Endothelial cell of umbilical vein (primary cell): Measurements from ENCODE around the gene CCSER1. TPM values are rescaled to one million over a fixed set of nuclear protein-coding genes. Genes with fewer than 3 reads are reported as not detected.

ENCODE experiments used
- BruUV-seq: library from RNA; stranded (reverse); fragments of 400-500 nt; replicated peaks from 2 replicates; lab custom pipeline; 2021; lab: Mats Ljungman, UMichigan
- CTCF ChIA-PET: fragments of 300-600, 350-600 bp; sonication (Branson Sonifier 250); formaldehyde crosslinking; loops from one replicate; lab custom pipeline; 2021; ENCODE audit warnings: antibody characterized with exemption, inconsistent platforms; lab: Charles Lee
- POLR2A ChIA-PET: fragments of 300-600, 350-600 bp; sonication (Branson Sonifier 250); formaldehyde crosslinking; loops from one replicate; lab custom pipeline; 2021; ENCODE audit warnings: antibody characterized with exemption, inconsistent platforms; lab: Charles Lee
- DNase-seq: peaks from one replicate; pipeline ENCODE4 v3.0.0-alpha.2; 2011; ENCODE audit warnings: low read depth, low spot score
- FAIRE-seq: peaks from 2 replicates; lab custom pipeline; 2011; peaks lifted over from hg19 to GRCh38; lab: Jason Lieb, UNC
- H2AFZ ChIP-seq: 2 replicates; pipeline ENCODE4 v1.6.0; 2012; ENCODE audit warnings: low read depth, low read length, control low read depth, inconsistent platforms
- H3K27ac ChIP-seq: 2 replicates; pipeline ENCODE4 v1.5.1; 2011; ENCODE audit warnings: low read depth, mild to moderate bottlenecking, control low read depth, low read length, moderate library complexity; ENCODE audit not compliant: insufficient read depth
- H3K27me3 ChIP-seq, 2 experiments: 2 replicates each; pipeline versions ENCODE4 v1.6.0 to v1.6.1; 2011; ENCODE audit warnings: low read length in 2 of 2, mixed read lengths in 1 of 2; ENCODE audit not compliant: control insufficient read depth in 2 of 2, insufficient read depth in 2 of 2
- H3K36me3 ChIP-seq, 2 experiments: 2 replicates in 1 of 2; 3 replicates in 1 of 2; pipeline ENCODE4 v1.5.1; 2011; ENCODE audit warnings: low read length in 2 of 2, mild to moderate bottlenecking in 1 of 2, moderate library complexity in 1 of 2; ENCODE audit not compliant: control insufficient read depth in 2 of 2, insufficient read depth in 2 of 2; ENCODE audit errors: extremely low read depth in 1 of 2
- H3K4me1 ChIP-seq: 3 replicates; pipeline ENCODE4 v1.5.1; 2011; ENCODE audit warnings: mild to moderate bottlenecking, low read length; ENCODE audit not compliant: control insufficient read depth, insufficient read depth; ENCODE audit errors: extremely low read depth
- H3K4me2 ChIP-seq: 2 replicates; pipeline ENCODE4 v1.6.1; 2011; ENCODE audit warnings: low read length, control low read depth, mixed read lengths; ENCODE audit not compliant: insufficient read depth
- H3K4me3 ChIP-seq, 3 experiments: fragments of 200-600 bp in 1 of 3; sonication (generic), shearing (Covaris generic) in 1 of 3; replicated peaks in 1 of 3; 2 replicates each; pipeline ENCODE4 v1.5.1; 2011 to 2016; ENCODE audit warnings: control low read depth in 3 of 3, low read length in 3 of 3, mild to moderate bottlenecking in 2 of 3, inconsistent platforms in 1 of 3, low read depth in 1 of 3, moderate library complexity in 1 of 3; ENCODE audit not compliant: insufficient read depth in 1 of 3
- H3K79me2 ChIP-seq: 2 replicates; pipeline ENCODE4 v1.6.0; 2012; ENCODE audit warnings: low read length, inconsistent platforms; ENCODE audit not compliant: control insufficient read depth, insufficient read depth
- H3K9ac ChIP-seq: replicated peaks from 2 replicates; pipeline ENCODE3; 2011; ENCODE audit warnings: low read length, control low read depth; ENCODE audit not compliant: insufficient read depth; ENCODE audit errors: extremely low read depth
- H3K9me1 ChIP-seq: replicated peaks from 3 replicates; pipeline ENCODE4 v1.6.0; 2011; ENCODE audit warnings: mild to moderate bottlenecking, low read length; ENCODE audit not compliant: control insufficient read depth, insufficient read depth; ENCODE audit errors: extremely low read depth
- H3K9me3 ChIP-seq: replicated peaks from 2 replicates; pipeline ENCODE4 v1.5.1; 2012; ENCODE audit warnings: low read length, inconsistent platforms; ENCODE audit not compliant: control insufficient read depth, insufficient read depth
- H4K20me1 ChIP-seq: replicated peaks from 2 replicates; pipeline ENCODE3; 2011; ENCODE audit warnings: mild to moderate bottlenecking, low read length; ENCODE audit not compliant: control insufficient read depth, insufficient read depth; ENCODE audit errors: extremely low read depth
- CTCF ChIP-seq, 2 donors: IDR thresholded peaks; 1 replicate in 1 of 2; 2 replicates in 1 of 2; pipeline ENCODE4 v1.5.1; 2011; ENCODE audit warnings: low read length in 2 of 2, mild to moderate bottlenecking in 2 of 2, moderate library complexity in 2 of 2, control low read depth in 1 of 2, inconsistent platforms in 1 of 2, low read depth in 1 of 2; ENCODE audit not compliant: insufficient read depth in 1 of 2; ENCODE audit errors: extremely low read depth in 1 of 2
- EZH2 ChIP-seq: IDR thresholded peaks from 2 replicates; pipeline ENCODE4 v1.6.1; 2012; ENCODE audit warnings: borderline replicate concordance, low read depth, mild to moderate bottlenecking, moderate library complexity, low read length, inconsistent platforms; ENCODE audit not compliant: severe bottlenecking
- FOS ChIP-seq: IDR thresholded peaks from 2 replicates; pipeline ENCODE4 v1.6.1; 2011; ENCODE audit warnings: mild to moderate bottlenecking, low read length, moderate library complexity, borderline replicate concordance; ENCODE audit not compliant: insufficient read depth
- GATA2 ChIP-seq: IDR thresholded peaks from 2 replicates; pipeline ENCODE4 v1.7.0; 2011; ENCODE audit warnings: low read depth, mild to moderate bottlenecking, moderate library complexity, mixed read lengths, low read length; ENCODE audit not compliant: insufficient read length, insufficient read depth
- JUN ChIP-seq: IDR thresholded peaks from 2 replicates; pipeline ENCODE4 v1.6.1; 2011; ENCODE audit warnings: borderline replicate concordance, low read depth; ENCODE audit not compliant: insufficient read length, insufficient read depth
- MAX ChIP-seq: IDR thresholded peaks from 2 replicates; pipeline ENCODE4 v1.6.1; 2011; ENCODE audit not compliant: insufficient read depth, insufficient read length
- MYC ChIP-seq: IDR thresholded peaks from one replicate; pipeline ENCODE4 v1.6.1; 2011; ENCODE audit warnings: mild to moderate bottlenecking, low read depth, low read length
- POLR2A ChIP-seq: IDR thresholded peaks from 2 replicates; pipeline ENCODE4 v1.6.1; 2012; ENCODE audit warnings: low read depth, mild to moderate bottlenecking, control low read depth, low read length
- POLR2AphosphoS5 ChIP-seq: IDR thresholded peaks from 2 replicates; pipeline ENCODE4 v1.6.1; 2012; ENCODE audit warnings: low read depth, mild to moderate bottlenecking, control low read depth, low read length, moderate library complexity; ENCODE audit not compliant: insufficient read depth
- dilution Hi-C: fragments of 300-500 bp; cut with MboI; formaldehyde crosslinking; loops from one replicate; pipeline ENCODE4 v1.15.0; 2019; ENCODE audit warnings: low sequenced_read_pairs; ENCODE audit not compliant: extremely low pct_ligation_motif_present
- intact Hi-C: fragments of 100-400 bp; cut with micrococcal nuclease; formaldehyde crosslinking; loops from one replicate; pipeline ENCODE4 v1.10.0; 2022
- polyA plus RNA-seq, 4 experiments: library from polyadenylated mRNA; depleted of rRNA in 3 of 4; stranded (reverse) in 3 of 4; unstranded in 1 of 4; fragments of >200 nt; gene quantifications; 2 replicates each; pipeline versions ENCODE4 v1.2.1 to v1.2.3, GENCODE V29; 2011 to 2012; ENCODE audit warnings: missing spikeins in 1 of 4
- total RNA-seq: library from RNA; stranded (reverse); gene quantifications from 2 replicates; pipeline ENCODE4 v1.2.3, GENCODE V29; 2021

The CCSER1 gene
- total and polyA plus RNA-seq, 2 donors (not counting 3 experiments of a cell fraction or from before 2014, with no cell fraction given), result 0.11 to 1.8 TPM

- BruUV-seq, result no TSS peak
- Histone ChIP-seq H3K4me3 (no peak overlapping the region), H3K9me1 (no peaks in the 10 kb centered on the region), H3K9ac (no peak overlapping the region), H3K4me2 (no peak overlapping the region), H3K79me2 (no peaks in the 10 kb centered on the region), H2AFZ (no peak overlapping the region), H4K20me1 (no peaks in the 10 kb centered on the region), H3K9me3 (no peaks in the 10 kb centered on the region), H3K27me3 (no peaks in the 10 kb centered on the region), H3K4me1 (no peaks in the 10 kb centered on the region), H3K27ac (no peak overlapping the region), H3K36me3 (no peaks in the 10 kb centered on the region)
- FAIRE-seq, result no peak
- DNase-seq, result no peak
- ChIA-PET CTCF (no interaction called here), POLR2A (no interaction called here)
- intact Hi-C loops, result no loop called here
- dilution Hi-C loops, result no loop called here
- no peak for TF ChIP-seq POLR2AphosphoS5
- no peak for TF ChIP-seq POLR2A
- TF ChIP-seq GATA2, result no peak
- no peak for TF ChIP-seq CTCF (IDR thresholded peaks at IDR 0.05; ENCODE audit: extremely low read depth in 1 of 2, insufficient read depth in 1 of 2, low read depth in 1 of 2, low read length in 2 of 2)
- no peak for TF ChIP-seq FOS
- TF ChIP-seq MYC, result no peak
- TF ChIP-seq JUN, result no peak
- TF ChIP-seq EZH2, result no peak
- TF ChIP-seq MAX, result no peak
Measured at GRCh38 chr4:91630054-91630453, 1502.9 kb downstream of the CCSER1 start.
